K562 treated with DMSO at 1 percent for 12 hours (cell line): Measurements from ENCODE around the gene TEDDM1. TPM values are rescaled to one million over a fixed set of nuclear protein-coding genes. Genes with fewer than 3 reads are reported as not detected.

ENCODE experiments used
- total RNA-seq: library from RNA; unstranded; fragments of 300-600 nt; gene quantifications from 2 replicates; pipeline ENCODE4 v1.2.3, GENCODE V29; 2022; ENCODE audit not compliant: insufficient read depth

TEDDM1 gene
- total RNA-seq: not detected in 2 replicates

DNA sequence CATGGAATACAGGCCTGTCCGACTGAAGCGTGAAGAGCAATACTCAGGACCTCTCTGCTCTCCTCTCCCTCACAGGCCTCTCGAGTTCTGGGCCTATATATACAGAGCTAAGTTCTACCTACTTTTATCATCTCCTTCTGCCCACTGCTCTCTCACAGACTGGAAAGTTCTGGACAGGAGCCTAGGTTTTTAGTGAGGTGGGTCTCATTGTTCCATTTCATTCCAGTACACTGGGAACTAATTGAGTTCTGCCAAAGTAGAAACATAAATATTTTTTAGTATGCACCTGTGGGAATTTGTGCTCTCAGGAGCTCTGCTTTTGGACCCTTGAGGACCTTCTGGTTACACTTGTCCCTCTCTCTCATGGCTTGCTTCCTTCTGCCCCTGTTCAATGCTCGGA, at the start of gene TEDDM1:
TSS of gene TEDDM1 (minus strand) at position 101 of the 400 bp plus-strand sequence. CDS start 182 bp downstream, outside the sequence.

GRCh38 chr1:182450087-182450486, 49.6 kb upstream of the TEDDM1 start, which contains the start of gene RGSL1:
RGSL1 (plus strand) TSS chr1:182450146; CDS start chr1:182450166, 20 bp downstream.

GRCh38 chr1:182391362-182392049, 9.0 kb downstream of the TEDDM1 start, which contains the start of gene GLUL:
GLUL (minus strand) TSS chr1:182391790; CDS start chr1:182388737, 3,053 bp downstream.

Other genes with a start within 250 kb of the TEDDM1 start
- gene GLUL, start 8.9 kb downstream of the TEDDM1 start, total RNA-seq: 253 and 347 TPM in 2 replicates
- not detected in 2 replicates for gene RGSL1, start 49.5 kb upstream of the TEDDM1 start, total RNA-seq
- 5.5 and 14.2 TPM in 2 replicates for gene RNASEL, start 188.6 kb upstream of the TEDDM1 start, total RNA-seq
- gene RGS16, start 203.7 kb upstream of the TEDDM1 start, total RNA-seq: 0.89 and 1.6 TPM in 2 replicates